GM18861 (cell line): ENCODE results near the gene CD244.
A peak's percentile ranks its signal among the peaks of the same experiment; 100 is the strongest.
"Not testable (repeated sequence)": the region's sequence is repeated elsewhere in the genome, so short reads cannot be mapped to it uniquely, and the experiment has no call there.

Source experiments
- ATAC-seq: cut with Tn5 transposase; IDR thresholded peaks from one replicate; pipeline ENCODE4 v1.9.1; 2021; ENCODE audit not compliant: unreplicated experiment

Gene CD244

GRCh38 chr1:160862203-160863060 lies at the start of gene CD244:
Gene CD244, minus strand, starts transcription at chr1:160862887. Its CDS starts 210 bp downstream, at chr1:160862677.
- peak; percentile 77 for ATAC-seq

GRCh38 chr1:160911925-160912324 lies 49.2 kb upstream of the CD244 start:
- ATAC-seq: no peak

GRCh38 chr1:160911441-160911840 lies 48.8 kb upstream of the CD244 start:
- no peak for ATAC-seq

GRCh38 chr1:160910170-160910750 lies 47.6 kb upstream of the CD244 start:
- ATAC-seq: no peak

- ATAC-seq: no peak
These were observed 45.3 kb upstream of the CD244 start for GRCh38 chr1:160907976-160908375.

- ATAC-seq: no peak
These were observed 42.9 kb upstream of the CD244 start for GRCh38 chr1:160905617-160905989.

- ATAC-seq: no peak
These were observed 42.3 kb upstream of the CD244 start for GRCh38 chr1:160904783-160905616.

- not testable (repeated sequence) for ATAC-seq
These were observed 39.6 kb upstream of the CD244 start for GRCh38 chr1:160902251-160902650.

- no peak for ATAC-seq
These were observed 39.1 kb upstream of the CD244 start for GRCh38 chr1:160901768-160902167.

- ATAC-seq: not testable (repeated sequence)
These were observed 38.0 kb upstream of the CD244 start for GRCh38 chr1:160900683-160901082.

- not testable (repeated sequence) for ATAC-seq
These were observed 31.9 kb upstream of the CD244 start for GRCh38 chr1:160894368-160895135.

GRCh38 chr1:160891474-160891873 lies 28.8 kb upstream of the CD244 start:
- no peak for ATAC-seq

- no peak for ATAC-seq
These were observed 26.2 kb upstream of the CD244 start for GRCh38 chr1:160888926-160889325.

GRCh38 chr1:160887071-160887470 lies 24.4 kb upstream of the CD244 start:
- no peak for ATAC-seq

- no peak for ATAC-seq
These were observed 22.4 kb upstream of the CD244 start, which contains the start of gene ITLN1 for GRCh38 chr1:160885042-160885441. Gene ITLN1, minus strand, starts transcription at chr1:160885180. Its CDS starts 303 bp downstream, at chr1:160884877.

- no peak for ATAC-seq
These were observed 21.9 kb upstream of the CD244 start for GRCh38 chr1:160884579-160884978.

- ATAC-seq: no peak
These were observed 21.2 kb upstream of the CD244 start for GRCh38 chr1:160883581-160884513.

- ATAC-seq: no peak
These were observed 19.9 kb upstream of the CD244 start for GRCh38 chr1:160882582-160882981.

GRCh38 chr1:160881264-160881663 lies 18.6 kb upstream of the CD244 start:
- not testable (repeated sequence) for ATAC-seq

GRCh38 chr1:160880216-160880615 lies 17.5 kb upstream of the CD244 start:
- ATAC-seq: no peak
